Measurements from ENCODE around the gene LCP1.

The LCP1 gene

GRCh38 chr13:46103037-46103436 is 78.9 kb downstream of the LCP1 start (continued):
- TF ChIP-seq ZSCAN5A (tag by site-specific recombination; IDR thresholded peaks at IDR 0.05) (no peak), YY2 (tag by site-specific recombination; IDR thresholded peaks at IDR 0.05) (no peak), ZNF701 (tag by site-specific recombination; IDR thresholded peaks at IDR 0.05) (no peak), ZBTB48 (tag by site-specific recombination; IDR thresholded peaks at IDR 0.05) (no peak), HOXA7 (CRISPR knock-in tag; IDR thresholded peaks at IDR 0.05; ENCODE audit: borderline replicate concordance) (no peak), ZNF664 (tag by site-specific recombination; IDR thresholded peaks at IDR 0.05) (no peak), ZNF48 (tag by site-specific recombination; IDR thresholded peaks at IDR 0.05) (no peak), ZNF37A (tag by site-specific recombination; IDR thresholded peaks at IDR 0.05) (no peak), ZNF366 (tag by site-specific recombination; conservative IDR thresholded peaks at IDR 0.05) (no peak)

- no peak overlapping the region for H3K27ac ChIP-seq (ENCODE audit: extremely low read depth, low read depth, low read length)
Observed at GRCh38 chr13:46102255-46102605, 79.7 kb downstream of the LCP1 start.

GRCh38 chr13:46101484-46102254 is 80.3 kb downstream of the LCP1 start:
- CTCF ChIA-PET: interaction anchor here (0.6 kb wide), 1 partner anchor 465 kb away, joined by 3 read pairs; no protein-coding TSS in a partner anchor
- Histone ChIP-seq H3K36me3 (ENCODE audit: control insufficient read depth in 2 of 2, insufficient read depth in 1 of 2, low read length in 2 of 2) (no peaks in the 10 kb centered on the region), H3K27ac (ENCODE audit: extremely low read depth, low read depth, low read length) (no peak overlapping the region), H3K4me3 (ENCODE audit: low read depth, low read length) (no peak overlapping the region), H3K4me1 (ENCODE audit: control insufficient read depth, insufficient read depth, low read length) (no peaks in the 10 kb centered on the region), H3K9me3 (ENCODE audit: control insufficient read depth, insufficient read depth, low read depth, low read length) (no peaks in the 10 kb centered on the region)
- POLR2A ChIA-PET: no interaction called here
- TF ChIP-seq ZNF677 (tag by site-specific recombination; IDR thresholded peaks at IDR 0.05): no peak
- TF ChIP-seq ZNF292 (tag by site-specific recombination; IDR thresholded peaks at IDR 0.05; ENCODE audit: borderline replicate concordance, low read depth): no peak
- TF ChIP-seq ZNF548 (tag by site-specific recombination; IDR thresholded peaks at IDR 0.05): no peak
- TF ChIP-seq ZNF391 (tag by site-specific recombination; IDR thresholded peaks at IDR 0.05; ENCODE audit: borderline replicate concordance, low read depth): no peak
- TF ChIP-seq, protein P1, sequence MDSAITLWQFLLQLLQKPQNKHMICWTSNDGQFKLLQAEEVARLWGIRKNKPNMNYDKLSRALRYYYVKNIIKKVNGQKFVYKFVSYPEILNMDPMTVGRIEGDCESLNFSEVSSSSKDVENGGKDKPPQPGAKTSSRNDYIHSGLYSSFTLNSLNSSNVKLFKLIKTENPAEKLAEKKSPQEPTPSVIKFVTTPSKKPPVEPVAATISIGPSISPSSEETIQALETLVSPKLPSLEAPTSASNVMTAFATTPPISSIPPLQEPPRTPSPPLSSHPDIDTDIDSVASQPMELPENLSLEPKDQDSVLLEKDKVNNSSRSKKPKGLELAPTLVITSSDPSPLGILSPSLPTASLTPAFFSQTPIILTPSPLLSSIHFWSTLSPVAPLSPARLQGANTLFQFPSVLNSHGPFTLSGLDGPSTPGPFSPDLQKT (IDR thresholded peaks at IDR 0.05; ENCODE audit: borderline replicate concordance, low read depth, low read length): no peak
- TF ChIP-seq ZNF335 (tag by site-specific recombination; conservative IDR thresholded peaks at IDR 0.05): no peak
- no peak for TF ChIP-seq ZNF311 (tag by site-specific recombination; IDR thresholded peaks at IDR 0.05; ENCODE audit: borderline replicate concordance)
- no peak for TF ChIP-seq ZNF10 (tag by site-specific recombination; IDR thresholded peaks at IDR 0.05)
- TF ChIP-seq ZSCAN18 (tag by site-specific recombination; IDR thresholded peaks at IDR 0.05): no peak
- no peak for TF ChIP-seq ZXDB (tag by site-specific recombination; IDR thresholded peaks at IDR 0.05)

More at GRCh38 chr13:46102255-46102605, 79.7 kb downstream of the LCP1 start:
- Histone ChIP-seq H3K9me3 (ENCODE audit: control insufficient read depth, insufficient read depth, low read depth, low read length) (no peaks in the 10 kb centered on the region), H3K4me1 (ENCODE audit: control insufficient read depth, insufficient read depth, low read length) (no peaks in the 10 kb centered on the region), H3K36me3 (ENCODE audit: control insufficient read depth in 2 of 2, insufficient read depth in 1 of 2, low read length in 2 of 2) (no peaks in the 10 kb centered on the region), H3K4me3 (ENCODE audit: low read depth, low read length) (no peak overlapping the region)
- POLR2A ChIA-PET: no interaction called here
- TF ChIP-seq ZNF184 (tag by site-specific recombination; IDR thresholded peaks at IDR 0.05) (no peak), ZNF433 (tag by site-specific recombination; IDR thresholded peaks at IDR 0.05; ENCODE audit: low read depth) (no peak), ZNF16 (tag by site-specific recombination; IDR thresholded peaks at IDR 0.05; ENCODE audit: low read depth) (no peak), ZNF157 (tag by site-specific recombination; IDR thresholded peaks at IDR 0.05) (no peak)
- TF ChIP-seq, protein P2, sequence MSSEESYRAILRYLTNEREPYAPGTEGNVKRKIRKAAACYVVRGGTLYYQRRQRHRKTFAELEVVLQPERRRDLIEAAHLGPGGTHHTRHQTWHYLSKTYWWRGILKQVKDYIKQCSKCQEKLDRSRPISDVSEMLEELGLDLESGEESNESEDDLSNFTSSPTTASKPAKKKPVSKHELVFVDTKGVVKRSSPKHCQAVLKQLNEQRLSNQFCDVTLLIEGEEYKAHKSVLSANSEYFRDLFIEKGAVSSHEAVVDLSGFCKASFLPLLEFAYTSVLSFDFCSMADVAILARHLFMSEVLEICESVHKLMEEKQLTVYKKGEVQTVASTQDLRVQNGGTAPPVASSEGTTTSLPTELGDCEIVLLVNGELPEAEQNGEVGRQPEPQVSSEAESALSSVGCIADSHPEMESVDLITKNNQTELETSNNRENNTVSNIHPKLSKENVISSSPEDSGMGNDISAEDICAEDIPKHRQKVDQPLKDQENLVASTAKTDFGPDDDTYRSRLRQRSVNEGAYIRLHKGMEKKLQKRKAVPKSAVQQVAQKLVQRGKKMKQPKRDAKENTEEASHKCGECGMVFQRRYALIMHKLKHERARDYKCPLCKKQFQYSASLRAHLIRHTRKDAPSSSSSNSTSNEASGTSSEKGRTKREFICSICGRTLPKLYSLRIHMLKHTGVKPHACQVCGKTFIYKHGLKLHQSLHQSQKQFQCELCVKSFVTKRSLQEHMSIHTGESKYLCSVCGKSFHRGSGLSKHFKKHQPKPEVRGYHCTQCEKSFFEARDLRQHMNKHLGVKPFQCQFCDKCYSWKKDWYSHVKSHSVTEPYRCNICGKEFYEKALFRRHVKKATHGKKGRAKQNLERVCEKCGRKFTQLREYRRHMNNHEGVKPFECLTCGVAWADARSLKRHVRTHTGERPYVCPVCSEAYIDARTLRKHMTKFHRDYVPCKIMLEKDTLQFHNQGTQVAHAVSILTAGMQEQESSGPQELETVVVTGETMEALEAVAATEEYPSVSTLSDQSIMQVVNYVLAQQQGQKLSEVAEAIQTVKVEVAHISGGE (tag by site-specific recombination; conservative IDR thresholded peaks at IDR 0.05; ENCODE audit: low read depth): no peak
- CTCF ChIA-PET: interaction anchor here (0.6 kb wide), 1 partner anchor 465 kb away, joined by 3 read pairs; no protein-coding TSS in a partner anchor
